Measurements from ENCODE around the gene TRIO. TPM values are rescaled to one million over a fixed set of nuclear protein-coding genes. Genes with fewer than 3 reads are reported as not detected.
"Not testable (repeated sequence)": the region's sequence is repeated elsewhere in the genome, so short reads cannot be mapped to it uniquely, and the experiment has no call there.

The TRIO gene
- total RNA-seq, 1 experiment from 2014 or later = 136 TPM

GRCh38 chr5:14206028-14206725 lies 63.0 kb downstream of the TRIO start:
- BruUV-seq (replicated peaks) = no TSS peak
- Mint-ChIP-seq H3K27me3 (ENCODE audit: insufficient read depth, unreplicated experiment) (no peaks in the 10 kb centered on the region), H3K4me1 (ENCODE audit: insufficient read depth, unreplicated experiment) (peaks cover 47% of the 10 kb centered on the region), H3K36me3 (ENCODE audit: insufficient read depth, unreplicated experiment) (peaks cover 7% of the 10 kb centered on the region), H3K4me3 (ENCODE audit: unreplicated experiment) (no peak overlapping the region), H3K27ac (ENCODE audit: low read depth, unreplicated experiment) (peak overlapping the region; percentile 51), H3K9me3 (ENCODE audit: unreplicated experiment) (no peaks in the 10 kb centered on the region)
- ChIA-PET CTCF (interaction anchor here (0.6 to 2.3 kb wide), 5 partner anchors 48 to 97 kb away, joined by 3 to 9 read pairs (median 7); no protein-coding TSS in a partner anchor), POLR2A (interaction anchor here (1.4 to 7.1 kb wide), 6 partner anchors 13 to 195 kb away, joined by 3 to 58 read pairs (median 20); partner anchors contain the start of gene TRIO)
- TF ChIP-seq, protein P1, sequence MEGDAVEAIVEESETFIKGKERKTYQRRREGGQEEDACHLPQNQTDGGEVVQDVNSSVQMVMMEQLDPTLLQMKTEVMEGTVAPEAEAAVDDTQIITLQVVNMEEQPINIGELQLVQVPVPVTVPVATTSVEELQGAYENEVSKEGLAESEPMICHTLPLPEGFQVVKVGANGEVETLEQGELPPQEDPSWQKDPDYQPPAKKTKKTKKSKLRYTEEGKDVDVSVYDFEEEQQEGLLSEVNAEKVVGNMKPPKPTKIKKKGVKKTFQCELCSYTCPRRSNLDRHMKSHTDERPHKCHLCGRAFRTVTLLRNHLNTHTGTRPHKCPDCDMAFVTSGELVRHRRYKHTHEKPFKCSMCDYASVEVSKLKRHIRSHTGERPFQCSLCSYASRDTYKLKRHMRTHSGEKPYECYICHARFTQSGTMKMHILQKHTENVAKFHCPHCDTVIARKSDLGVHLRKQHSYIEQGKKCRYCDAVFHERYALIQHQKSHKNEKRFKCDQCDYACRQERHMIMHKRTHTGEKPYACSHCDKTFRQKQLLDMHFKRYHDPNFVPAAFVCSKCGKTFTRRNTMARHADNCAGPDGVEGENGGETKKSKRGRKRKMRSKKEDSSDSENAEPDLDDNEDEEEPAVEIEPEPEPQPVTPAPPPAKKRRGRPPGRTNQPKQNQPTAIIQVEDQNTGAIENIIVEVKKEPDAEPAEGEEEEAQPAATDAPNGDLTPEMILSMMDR (IDR thresholded peaks at IDR 0.05; ENCODE audit: unreplicated experiment) = no peak
- intact Hi-C loops (cut with micrococcal nuclease) = no loop called here
- DNase-seq (ENCODE audit: unreplicated experiment) = no peak

- H3K4me3 Mint-ChIP-seq (ENCODE audit: unreplicated experiment) = peak overlapping the region; percentile 55
- intact Hi-C loops (cut with micrococcal nuclease); H3K36me3 Mint-ChIP-seq (ENCODE audit: insufficient read depth, unreplicated experiment); H3K9me3 Mint-ChIP-seq (ENCODE audit: unreplicated experiment); H3K27me3 Mint-ChIP-seq (ENCODE audit: insufficient read depth, unreplicated experiment); BruUV-seq (replicated peaks): not testable (repeated sequence)
- DNase-seq (ENCODE audit: unreplicated experiment) = peak; percentile 17
- H3K4me1 Mint-ChIP-seq (ENCODE audit: insufficient read depth, unreplicated experiment) = peaks cover 49% of the 10 kb centered on the region
- H3K27ac Mint-ChIP-seq (ENCODE audit: low read depth, unreplicated experiment) = peak overlapping the region; percentile 89
- ChIA-PET CTCF (interaction anchor here (1.9 kb wide), 1 partner anchor 62 kb away, joined by 6 read pairs; no protein-coding TSS in a partner anchor), POLR2A (interaction anchor here (0.5 to 2.5 kb wide), 9 partner anchors 17 to 778 kb away, joined by 3 to 13 read pairs (median 4); no protein-coding TSS in a partner anchor)
These were observed 64.3 kb downstream of the TRIO start for GRCh38 chr5:14207428-14207827.

DNA sequence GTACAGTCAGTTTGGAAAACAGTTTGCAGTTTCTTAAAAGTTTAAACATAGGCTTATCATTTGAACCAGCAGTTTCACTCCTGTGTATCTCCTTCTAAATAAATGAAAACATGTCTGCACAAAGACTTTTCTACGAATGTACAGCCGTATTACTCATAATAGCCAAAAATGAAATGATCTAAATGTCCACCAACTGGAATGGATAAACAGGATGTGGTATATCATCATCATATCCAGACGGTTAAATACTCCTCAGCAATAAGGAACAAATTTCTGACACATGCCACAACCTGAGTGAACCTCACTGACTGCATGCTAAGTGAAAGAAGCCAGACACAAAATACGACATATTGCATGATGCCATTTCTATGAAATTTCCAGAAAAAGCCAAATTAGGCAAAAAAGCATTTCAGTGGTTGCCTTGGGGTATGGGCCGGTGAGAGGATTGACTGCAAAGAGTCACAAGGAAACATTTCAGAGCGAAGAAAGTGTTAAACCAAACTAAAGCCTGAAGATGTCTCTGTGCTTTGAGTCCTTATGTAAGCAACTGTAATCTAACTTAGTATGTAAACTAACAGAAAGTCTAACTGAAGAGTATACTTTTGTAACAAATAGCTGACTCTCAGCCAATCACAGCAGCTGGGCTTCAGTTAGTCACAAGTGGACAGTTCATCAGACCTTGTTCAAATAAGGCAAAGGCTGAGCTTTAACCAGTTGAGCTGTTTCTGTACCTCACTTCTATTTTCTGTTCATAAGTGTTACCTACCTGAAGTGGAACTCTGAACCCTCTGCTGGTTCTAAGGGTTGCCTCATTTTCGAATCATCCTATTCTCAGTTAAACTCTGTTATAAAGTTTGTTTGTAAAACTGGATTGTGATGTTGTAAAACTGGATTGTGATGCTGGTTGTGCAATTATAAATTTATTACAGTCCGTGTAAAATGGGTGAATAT lies 65.2 kb downstream of the TRIO start:
- H3K4me1 Mint-ChIP-seq (ENCODE audit: insufficient read depth, unreplicated experiment) = peaks cover 56% of the 10 kb centered on the region
- intact Hi-C loops (cut with micrococcal nuclease) = no loop called here
- no peaks in the 10 kb centered on the region for H3K27me3 Mint-ChIP-seq (ENCODE audit: insufficient read depth, unreplicated experiment)
- H3K27ac Mint-ChIP-seq (ENCODE audit: low read depth, unreplicated experiment) = peak overlapping the region; percentile 89
- ChIA-PET CTCF (interaction anchor here (1.9 kb wide), 1 partner anchor 61 kb away, joined by 6 read pairs; no protein-coding TSS in a partner anchor), POLR2A (interaction anchor here (0.6 to 2.5 kb wide), 11 partner anchors 12 to 60 kb away, joined by 3 to 13 read pairs (median 3); no protein-coding TSS in a partner anchor)
- peaks cover 7% of the 10 kb centered on the region for H3K36me3 Mint-ChIP-seq (ENCODE audit: insufficient read depth, unreplicated experiment)
- peak overlapping the region; percentile 55 for H3K4me3 Mint-ChIP-seq (ENCODE audit: unreplicated experiment)
- TF ChIP-seq, protein P1 (IDR thresholded peaks at IDR 0.05; ENCODE audit: unreplicated experiment) = no peak
- DNase-seq (ENCODE audit: unreplicated experiment) = peak; percentile 58
- BruUV-seq (replicated peaks) = TSS peak; percentile 36
- no peaks in the 10 kb centered on the region for H3K9me3 Mint-ChIP-seq (ENCODE audit: unreplicated experiment)

DNA sequence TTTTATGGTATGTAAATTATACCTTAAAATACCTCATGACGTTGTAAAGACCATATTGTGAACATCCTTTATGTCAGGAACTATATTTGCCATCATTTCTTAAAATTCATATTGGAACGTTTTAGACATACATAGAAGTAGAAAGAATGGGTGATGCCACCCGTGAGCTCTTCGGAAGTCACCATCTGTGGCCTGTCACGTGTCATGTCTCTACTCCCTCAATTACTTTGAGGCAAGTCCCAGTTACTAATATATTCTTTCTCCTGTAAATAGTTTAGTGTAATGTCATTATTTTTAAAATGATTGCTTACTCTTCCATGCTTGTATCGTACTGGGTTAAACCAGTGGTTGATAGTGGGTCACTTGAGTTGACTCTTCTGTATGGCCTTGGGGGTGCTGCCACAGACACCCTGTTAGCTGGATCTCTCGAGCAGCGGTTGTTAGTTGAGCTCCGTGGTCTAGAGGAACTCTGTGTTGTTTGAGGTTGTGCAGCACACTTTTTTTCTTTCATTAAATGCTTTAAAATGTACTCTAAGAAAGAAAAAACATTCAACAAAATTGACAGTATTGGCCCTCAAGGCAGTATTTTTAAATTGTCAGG lies 66.2 kb downstream of the TRIO start:
- no peak for DNase-seq (ENCODE audit: unreplicated experiment)
- POLR2A ChIA-PET = interaction anchor here (0.9 to 2.5 kb wide), 8 partner anchors 13 to 66 kb away, joined by 3 to 13 read pairs (median 4); partner anchors contain the start of gene TRIO

More for the DNA sequence above, 66.2 kb downstream of the TRIO start:
- intact Hi-C loops (cut with micrococcal nuclease) = no loop called here
- no TSS peak for BruUV-seq (replicated peaks)
- CTCF ChIA-PET = interaction anchor here (0.6 to 1.9 kb wide), 3 partner anchors 20 to 1384 kb away, joined by 3 to 6 read pairs (median 3); no protein-coding TSS in a partner anchor
- TF ChIP-seq, protein P1 (IDR thresholded peaks at IDR 0.05; ENCODE audit: unreplicated experiment) = no peak
- no peaks in the 10 kb centered on the region for H3K9me3 Mint-ChIP-seq (ENCODE audit: unreplicated experiment)
- peaks cover 61% of the 10 kb centered on the region for H3K4me1 Mint-ChIP-seq (ENCODE audit: insufficient read depth, unreplicated experiment)
- H3K27me3 Mint-ChIP-seq (ENCODE audit: insufficient read depth, unreplicated experiment) = no peaks in the 10 kb centered on the region
- H3K27ac Mint-ChIP-seq (ENCODE audit: low read depth, unreplicated experiment) = peak overlapping the region; percentile 78
- peaks cover 7% of the 10 kb centered on the region for H3K36me3 Mint-ChIP-seq (ENCODE audit: insufficient read depth, unreplicated experiment)
- H3K4me3 Mint-ChIP-seq (ENCODE audit: unreplicated experiment) = no peak overlapping the region

Data from MCF 10A (cell line).